ENCODE data around the gene NT5C3B. TPM values are rescaled to one million over a fixed set of nuclear protein-coding genes. Genes with fewer than 3 reads are reported as not detected.
A peak's percentile ranks its signal among the peaks of the same experiment; 100 is the strongest.

NT5C3B gene
- total and polyA plus RNA-seq, 4 donors = 15.3 to 32.0 (median 26.9) TPM

DNA sequence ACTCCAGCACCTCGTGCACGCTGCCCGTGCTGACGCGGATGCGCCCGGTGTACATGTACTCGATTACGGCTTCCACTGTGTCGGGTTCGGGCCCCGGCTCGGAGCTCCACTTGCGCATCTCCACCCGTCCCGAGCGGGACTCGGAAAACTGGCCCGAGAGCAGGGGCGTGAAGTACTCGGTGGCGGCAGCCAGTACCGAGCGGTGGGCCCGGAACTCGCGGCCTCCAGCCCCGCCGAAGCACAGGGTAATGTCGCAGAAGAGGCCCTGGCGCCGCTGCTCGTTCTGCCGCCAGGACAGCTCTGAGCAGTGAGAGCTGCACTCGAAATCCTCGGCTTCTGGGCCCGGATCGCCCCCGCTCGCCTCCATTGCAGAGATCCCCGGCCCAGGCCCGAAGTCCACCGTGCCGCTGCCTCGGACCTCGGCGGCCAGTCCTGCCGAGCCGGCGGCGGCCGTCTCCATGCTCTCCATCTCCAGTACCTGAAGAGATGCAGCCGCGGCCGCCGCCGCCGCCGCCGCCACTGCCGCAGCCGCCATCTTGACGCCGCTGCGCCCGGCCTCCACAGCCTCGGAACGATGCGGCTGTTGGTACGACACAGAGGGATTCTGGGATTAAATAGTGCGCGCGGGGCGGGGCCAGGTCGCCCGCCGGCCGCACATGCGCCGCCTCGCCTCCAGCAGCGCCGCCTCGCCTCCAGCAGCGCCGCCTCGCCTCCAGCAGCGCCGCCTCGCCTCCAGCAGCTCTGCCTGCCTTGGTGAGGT is 29.0 kb upstream of the NT5C3B start, which contains the start of gene KLHL11:
TSS of gene KLHL11 (minus strand) at position 588 of the 760 bp plus-strand sequence. CDS start at position 535, 53 bp downstream.
- Histone ChIP-seq H3K27me3 (ENCODE audit: control insufficient read depth in 4 of 4, insufficient read depth in 4 of 4, low read length in 3 of 4) (no peaks in the 10 kb centered on the region), H3K9ac (ENCODE audit: low read depth in 1 of 2, low read length in 2 of 2) (peak within 1 kb of the TSS; percentile 46 to 68), H3K4me1 (ENCODE audit: control insufficient read depth in 4 of 4, insufficient read depth in 4 of 4, low read length in 3 of 4) (peaks cover 8 to 40% (median 26%) of the 10 kb centered on the region in 4 donors), H3K36me3 (ENCODE audit: control insufficient read depth in 4 of 4, insufficient read depth in 3 of 4, low read depth in 1 of 4, low read length in 3 of 4) (peaks cover 3 to 11% (median 10%) of the 10 kb centered on the region in 4 donors), H3K27ac (ENCODE audit: low read depth in 1 of 2, low read length in 2 of 2) (peak within 1 kb of the TSS; percentile 70 to 83), H3K4me3 (ENCODE audit: low read depth in 1 of 3, low read length in 3 of 3) (peak within 1 kb of the TSS; percentile 69 to 90 (median 82)), H3K9me3 (ENCODE audit: control insufficient read depth in 4 of 4, low read length in 3 of 4) (no peaks in the 10 kb centered on the region)
- DNase-seq (ENCODE audit: low spot score) = peak; percentile 89
- WGBS = under 1% methylated on average over 90 of the region's 90 CpGs
- TF ChIP-seq REST (IDR thresholded peaks at IDR 0.05) (no peak), CTCF (IDR thresholded peaks at IDR 0.05; ENCODE audit: low read depth, low read length, missing input control) (peak; percentile 12), EGR1 (IDR thresholded peaks at IDR 0.05; ENCODE audit: low read depth in 2 of 2) (no peak), SP1 (IDR thresholded peaks at IDR 0.05) (peak; percentile 10), YY1 (IDR thresholded peaks at IDR 0.05) (peak; percentile 89)

DNA sequence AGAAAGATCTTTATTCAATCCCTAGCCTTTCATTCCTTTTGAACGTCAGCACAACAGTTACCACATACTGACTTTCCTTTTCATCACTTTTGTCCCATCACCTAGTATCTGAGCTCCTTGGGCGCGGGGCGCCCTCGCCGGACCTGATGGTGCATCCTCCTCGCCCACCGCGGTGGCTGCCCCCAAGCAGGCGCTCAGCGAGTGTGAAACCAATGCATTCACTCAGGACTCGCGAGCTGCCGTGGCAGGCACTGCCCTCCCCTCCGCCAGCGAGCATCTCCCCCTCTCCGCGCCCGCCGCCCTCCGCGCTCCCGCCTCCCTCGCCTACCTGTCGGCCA is 28.4 kb upstream of the NT5C3B start:
- Histone ChIP-seq H3K4me3 (ENCODE audit: low read depth in 1 of 3, low read length in 3 of 3) (peak overlapping the region; percentile 69 to 90 (median 82)), H3K4me1 (ENCODE audit: control insufficient read depth in 4 of 4, insufficient read depth in 4 of 4, low read length in 3 of 4) (peaks cover 7 to 34% (median 21%) of the 10 kb centered on the region in 4 donors), H3K36me3 (ENCODE audit: control insufficient read depth in 4 of 4, insufficient read depth in 3 of 4, low read depth in 1 of 4, low read length in 3 of 4) (peaks cover 3 to 11% (median 10%) of the 10 kb centered on the region in 4 donors), H3K9ac (ENCODE audit: low read depth in 1 of 2, low read length in 2 of 2) (peak overlapping the region; percentile 46 to 68), H3K27me3 (ENCODE audit: control insufficient read depth in 4 of 4, insufficient read depth in 4 of 4, low read length in 3 of 4) (no peaks in the 10 kb centered on the region), H3K27ac (ENCODE audit: low read depth in 1 of 2, low read length in 2 of 2) (peak overlapping the region; percentile 70 to 83), H3K9me3 (ENCODE audit: control insufficient read depth in 4 of 4, low read length in 3 of 4) (no peaks in the 10 kb centered on the region)
- under 1% methylated on average over 25 of the region's 25 CpGs for WGBS
- no peak for DNase-seq (ENCODE audit: low spot score)
- TF ChIP-seq ZBTB33 (IDR thresholded peaks at IDR 0.05) (no peak), FOXA2 (IDR thresholded peaks at IDR 0.05) (no peak), YY1 (IDR thresholded peaks at IDR 0.05) (no peak), NR2F2 (IDR thresholded peaks at IDR 0.05) (no peak), REST (IDR thresholded peaks at IDR 0.05) (no peak), FOXA1 (IDR thresholded peaks at IDR 0.05) (no peak), EGR1 (IDR thresholded peaks at IDR 0.05; ENCODE audit: low read depth in 2 of 2) (no peak), HNF4G (IDR thresholded peaks at IDR 0.05) (no peak), HNF4A (conservative IDR thresholded peaks at IDR 0.05) (no peak), RAD21 (IDR thresholded peaks at IDR 0.05) (no peak), CTCF (IDR thresholded peaks at IDR 0.05; ENCODE audit: low read depth, low read length, missing input control) (no peak), JUND (IDR thresholded peaks at IDR 0.05) (no peak), RXRA (IDR thresholded peaks at IDR 0.05) (no peak), TAF1 (conservative IDR thresholded peaks at IDR 0.05) (no peak), SP1 (IDR thresholded peaks at IDR 0.05) (no peak)
- TF ChIP-seq, protein P1, sequence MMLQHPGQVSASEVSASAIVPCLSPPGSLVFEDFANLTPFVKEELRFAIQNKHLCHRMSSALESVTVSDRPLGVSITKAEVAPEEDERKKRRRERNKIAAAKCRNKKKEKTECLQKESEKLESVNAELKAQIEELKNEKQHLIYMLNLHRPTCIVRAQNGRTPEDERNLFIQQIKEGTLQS (IDR thresholded peaks at IDR 0.05) = no peak
- TF ChIP-seq, protein P2, sequence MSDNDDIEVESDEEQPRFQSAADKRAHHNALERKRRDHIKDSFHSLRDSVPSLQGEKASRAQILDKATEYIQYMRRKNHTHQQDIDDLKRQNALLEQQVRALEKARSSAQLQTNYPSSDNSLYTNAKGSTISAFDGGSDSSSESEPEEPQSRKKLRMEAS (IDR thresholded peaks at IDR 0.05) = no peak

Data from liver (tissue), 9 donors.